ENCODE results near the gene AMFR. TPM values are rescaled to one million over a fixed set of nuclear protein-coding genes. Genes with fewer than 3 reads are reported as not detected.

The AMFR gene
- total and polyA plus RNA-seq, 10 of the 15 experiments (the other 5 are each of a cell fraction or from before 2014, with no cell fraction given): 8.2 to 67.6 (median 28.1) TPM

- RAD21 ChIA-PET (ENCODE audit: unreplicated experiment): no interaction called here
- peak overlapping the region; percentile 89 for H3K9ac ChIP-seq (ENCODE audit: control insufficient read depth, insufficient read depth, low read length)
- peak; percentile 44 for DNase-seq (ENCODE audit: low read depth, low spot score)
- no peaks in the 10 kb centered on the region for H3K27me3 ChIP-seq (replicated peaks in 1 of 2; ENCODE audit: control insufficient read depth in 2 of 2, insufficient read depth in 2 of 2, low read length in 1 of 2)
- H3K4me1 ChIP-seq (ENCODE audit: control insufficient read depth, insufficient read depth, low read length): peaks cover 12% of the 10 kb centered on the region
- peak overlapping the region; percentile 95 for H3K4me2 ChIP-seq (ENCODE audit: control insufficient read depth, insufficient read depth)
- H3K27ac ChIP-seq (ENCODE audit: control insufficient read depth, insufficient read depth): peak overlapping the region; percentile 60
- CTCF ChIA-PET: interaction anchor here (1.1 to 1.7 kb wide), 3 partner anchors 10 to 28 kb away, joined by 3 to 5 read pairs (median 3); no protein-coding TSS in a partner anchor
- H3K36me3 ChIP-seq (ENCODE audit: control insufficient read depth in 2 of 2, insufficient read depth in 2 of 2, low read length in 1 of 2): no peaks in the 10 kb centered on the region
- intact Hi-C loops (cut with micrococcal nuclease; ENCODE audit: unreplicated experiment): no loop called here
- in situ Hi-C loops (cut with MboI): no loop called here
- H3K4me3 ChIP-seq: peak overlapping the region; percentile 78
- peak; percentile 61 for FAIRE-seq
- SMC1A ChIA-PET (ENCODE audit: uncharacterized antibody, unreplicated experiment): interaction anchor here (0.7 to 1.8 kb wide), 5 partner anchors 10 to 65 kb away, joined by 3 to 8 read pairs (median 4); partner anchors contain the start of genes NUDT21 and OGFOD1
- POLR2A ChIA-PET: interaction anchor here (2.6 kb wide), 1 partner anchor 30 kb away, joined by 8 read pairs; the partner anchor contains the start of genes NUDT21 and OGFOD1
- no peaks in the 10 kb centered on the region for H3K9me3 ChIP-seq (replicated peaks; ENCODE audit: control insufficient read depth, insufficient read depth, low read length)
- 0% methylated on average over 2 of the region's 2 CpGs for WGBS (ENCODE audit: insufficient coverage, insufficient replicate concordance, low lambda C conversion rate, missing lambda C conversion rate)
- peaks cover 78% of the 10 kb centered on the region for H3K79me2 ChIP-seq (ENCODE audit: control insufficient read depth, insufficient read depth, low read length)
- no peaks in the 10 kb centered on the region for H4K20me1 ChIP-seq (ENCODE audit: control insufficient read depth, insufficient read depth)
- no peak overlapping the region for H2AFZ ChIP-seq (ENCODE audit: control insufficient read depth, low read depth, low read length)
- 0 out of 3 replicates have a peak, but pooled peaks have one; percentile 3 for ATAC-seq
- no TSS peak for BruUV-seq (replicated peaks)
- TF ChIP-seq CREM (IDR thresholded peaks at IDR 0.05; ENCODE audit: low read depth) (no peak), GABPA (IDR thresholded peaks at IDR 0.05; ENCODE audit: low read depth) (no peak), SMARCA5 (IDR thresholded peaks at IDR 0.05) (no peak), MAX (IDR thresholded peaks at IDR 0.05; ENCODE audit: low read depth, low read length) (no peak), TBL1XR1 (IDR thresholded peaks at IDR 0.05; ENCODE audit: low read depth, low read length) (no peak), TAF1 (IDR thresholded peaks at IDR 0.05; ENCODE audit: borderline replicate concordance, low read depth, low read length) (no peak), POLR2AphosphoS5 (IDR thresholded peaks at IDR 0.05; ENCODE audit: low read length) (no peak), RELB (IDR thresholded peaks at IDR 0.05; ENCODE audit: low read depth) (no peak), ZNF622 (IDR thresholded peaks at IDR 0.05) (no peak), RAD51 (IDR thresholded peaks at IDR 0.05) (peak; percentile 55; the same call in 1 of the 2 replicates), ELK1 (IDR thresholded peaks at IDR 0.05; ENCODE audit: low read depth, low read length) (no peak), IRF5 (IDR thresholded peaks at IDR 0.05; ENCODE audit: borderline replicate concordance) (no peak), NFIC (IDR thresholded peaks at IDR 0.05; ENCODE audit: low read depth, low read length) (0 out of 2 replicates have a peak, but pooled peaks have one; percentile 11), NKRF (conservative IDR thresholded peaks at IDR 0.05) (no peak), MEF2B (IDR thresholded peaks at IDR 0.05; ENCODE audit: partially characterized antibody, poor library complexity, severe bottlenecking) (peak; percentile 82)
These were observed 4.0 kb downstream of the AMFR start for GRCh38 chr16:56421313-56421712.

Data from GM12878 (cell line).